Mammary epithelial cell (primary cell): ENCODE results near the gene SUMF2.

ENCODE experiments used
- CTCF ChIP-seq, 2 donors: IDR thresholded peaks in 1 of 2; conservative IDR thresholded peaks in 1 of 2; 2 replicates each; pipeline ENCODE4 v1.5.1; 2011 to 2012; ENCODE audit warnings: inconsistent platforms in 2 of 2, low read length in 2 of 2, mild to moderate bottlenecking in 2 of 2, control low read depth in 1 of 2, low read depth in 1 of 2; ENCODE audit not compliant: insufficient read depth in 1 of 2; ENCODE audit errors: extremely low read depth in 1 of 2
- EZH2 ChIP-seq: IDR thresholded peaks from 2 replicates; pipeline ENCODE4 v1.6.1; 2012; ENCODE audit warnings: low read length, inconsistent platforms, borderline replicate concordance

DNA sequence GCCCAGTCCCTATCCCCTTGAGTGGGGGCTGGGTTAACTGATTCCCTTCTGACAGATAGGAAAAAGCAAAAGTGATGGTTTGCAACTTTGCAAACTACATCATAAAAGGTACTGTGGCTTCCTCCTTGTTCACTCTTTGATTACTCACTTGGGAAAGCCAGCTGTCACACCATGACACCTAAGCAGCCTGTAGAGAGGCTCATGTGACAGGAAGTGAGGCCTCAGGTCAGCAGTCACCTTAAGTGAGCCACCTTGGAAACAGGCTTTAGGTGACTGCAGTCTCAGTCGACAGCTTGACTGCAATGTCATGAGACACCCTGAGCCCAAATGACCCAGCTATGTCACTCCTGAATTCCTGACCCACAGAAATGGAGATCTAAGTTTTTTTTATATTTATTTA, 46.5 kb downstream of the SUMF2 start:
- no peak for TF ChIP-seq CTCF (conservative IDR thresholded peaks at IDR 0.05 in 1 of 2, IDR thresholded peaks at IDR 0.05 in 1 of 2; ENCODE audit: extremely low read depth in 1 of 2, insufficient read depth in 1 of 2, low read depth in 1 of 2, low read length in 2 of 2)
- no peak for TF ChIP-seq EZH2
